Inferior parietal cortex (tissue), 1 donor: ENCODE data around the gene PRB4.
"Not testable (repeated sequence)": the region's sequence is repeated elsewhere in the genome, so short reads cannot be mapped to it uniquely, and the experiment has no call there.

Experiments
- DNase-seq: peaks from one replicate; pipeline ENCODE4 v3.0.0-alpha.2; 2016; ENCODE audit errors: extremely low spot score

The PRB4 gene

DNA sequence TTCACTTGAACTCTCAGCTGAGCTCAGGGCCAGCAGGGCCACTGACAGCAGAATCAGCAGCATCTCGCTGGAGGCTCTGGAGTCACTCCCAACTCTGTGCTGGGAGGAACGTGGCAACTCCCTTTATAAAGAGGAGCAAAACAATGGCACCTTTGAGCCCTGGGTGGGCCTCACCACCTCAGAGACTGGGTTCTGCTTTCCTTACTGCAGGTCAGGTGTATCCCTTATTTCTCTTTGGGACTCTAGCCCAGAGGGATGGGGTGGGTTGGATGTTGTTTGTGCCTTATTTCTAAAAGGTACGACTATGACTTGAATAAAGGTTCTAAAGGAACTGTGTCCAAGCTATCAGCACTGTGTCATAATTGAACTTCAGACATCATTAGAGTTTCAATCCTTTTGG lies at the start of gene PRB4:
Gene PRB4, minus strand, starts transcription at position 101 of the 400 bp plus-strand sequence. Its CDS starts 38 bp downstream, at position 63.
- no peak for DNase-seq

DNA sequence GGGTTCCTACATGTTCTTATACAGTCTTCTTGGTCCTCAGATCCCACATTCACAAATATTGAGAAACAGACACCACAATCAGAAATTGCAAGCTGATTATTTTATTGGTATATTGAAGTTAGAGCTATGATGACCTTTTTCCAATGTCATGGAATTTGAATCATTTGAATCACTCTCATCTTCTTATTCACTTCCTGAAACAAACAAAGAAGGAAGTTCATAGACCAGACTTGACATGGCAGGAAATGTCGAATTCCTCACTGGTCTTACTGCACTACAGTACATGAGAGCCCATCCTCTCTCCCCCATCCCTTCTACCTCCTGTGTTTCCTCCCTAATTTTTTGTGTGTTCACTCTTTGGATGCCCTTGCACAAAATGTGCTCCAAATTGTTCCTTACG lies 41.5 kb upstream of the PRB4 start:
- not testable (repeated sequence) for DNase-seq

DNA sequence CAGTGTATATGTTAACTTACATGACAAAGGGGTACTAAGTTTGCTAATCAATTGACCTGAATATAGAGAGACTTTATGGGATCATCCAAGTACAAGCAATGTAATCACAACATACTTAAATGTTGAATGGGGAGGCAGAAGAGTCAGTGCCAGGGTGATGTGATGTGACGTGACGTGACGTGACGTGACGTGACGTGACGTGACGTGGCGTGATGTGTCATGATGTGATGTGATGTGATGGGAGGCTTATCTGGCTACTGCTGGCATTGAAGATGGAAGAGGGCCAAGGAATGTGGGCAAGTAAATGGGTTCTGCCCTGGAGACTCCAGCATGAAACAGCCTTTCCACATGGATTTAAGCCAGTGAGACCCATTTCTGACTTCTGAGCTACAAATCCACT lies 38.2 kb upstream of the PRB4 start:
- no peak for DNase-seq

DNA sequence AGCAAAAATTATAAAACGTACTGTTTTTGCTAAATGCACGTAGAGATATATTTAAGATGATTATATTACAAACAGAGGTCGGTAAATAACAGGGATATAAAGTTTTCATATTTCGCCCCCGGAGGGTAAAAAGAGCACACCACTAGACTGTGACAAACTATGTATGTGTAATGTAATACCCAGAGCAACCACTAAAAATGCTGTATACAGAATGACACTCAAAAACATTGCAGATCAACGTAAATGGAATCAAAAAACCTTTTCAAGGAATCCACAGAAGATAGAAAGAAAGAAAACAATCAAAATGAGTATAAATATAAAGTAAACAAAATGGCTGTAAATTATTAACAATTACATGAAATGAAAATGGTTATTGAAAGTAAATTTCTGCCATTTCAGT lies 37.6 kb upstream of the PRB4 start:
- DNase-seq = no peak

DNA sequence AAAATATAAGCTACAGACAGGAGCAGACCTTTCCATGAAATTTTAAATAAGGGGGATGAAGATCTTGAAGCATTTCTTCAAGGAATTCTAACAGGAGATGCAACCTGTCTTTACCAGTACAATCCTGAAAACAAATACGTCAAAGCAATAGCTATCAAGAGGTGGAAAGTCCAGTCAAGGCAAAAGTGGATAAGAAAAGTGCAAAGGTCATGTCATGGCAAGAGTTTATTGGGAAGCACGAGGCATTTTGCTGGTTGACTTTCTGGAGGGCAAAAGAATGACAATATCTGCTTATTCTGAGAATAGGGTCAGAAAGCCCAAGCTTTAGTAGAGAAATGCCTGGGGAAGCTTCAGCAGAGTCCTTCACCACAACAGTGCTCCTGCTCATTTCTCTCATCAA lies 34.3 kb upstream of the PRB4 start:
- no peak for DNase-seq

DNA sequence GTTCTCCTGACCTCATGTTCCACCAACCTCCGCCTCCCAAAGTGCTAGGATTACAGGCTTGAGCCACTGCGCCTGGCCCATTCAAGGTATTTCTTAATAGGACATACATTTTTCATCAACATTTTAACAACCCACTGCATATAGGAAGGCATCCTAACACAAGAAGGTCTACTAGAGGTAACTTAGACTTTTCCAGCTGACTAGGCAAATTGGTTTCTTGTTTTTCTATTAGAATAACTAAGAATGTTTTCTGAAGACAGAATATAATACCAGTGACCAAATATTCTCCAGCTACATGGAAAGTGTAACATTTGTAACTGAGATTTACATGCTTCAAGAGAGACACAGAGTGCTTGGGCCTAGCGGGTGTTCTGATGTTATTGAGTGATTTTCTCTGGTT lies 14.2 kb upstream of the PRB4 start:
- no peak for DNase-seq

DNA sequence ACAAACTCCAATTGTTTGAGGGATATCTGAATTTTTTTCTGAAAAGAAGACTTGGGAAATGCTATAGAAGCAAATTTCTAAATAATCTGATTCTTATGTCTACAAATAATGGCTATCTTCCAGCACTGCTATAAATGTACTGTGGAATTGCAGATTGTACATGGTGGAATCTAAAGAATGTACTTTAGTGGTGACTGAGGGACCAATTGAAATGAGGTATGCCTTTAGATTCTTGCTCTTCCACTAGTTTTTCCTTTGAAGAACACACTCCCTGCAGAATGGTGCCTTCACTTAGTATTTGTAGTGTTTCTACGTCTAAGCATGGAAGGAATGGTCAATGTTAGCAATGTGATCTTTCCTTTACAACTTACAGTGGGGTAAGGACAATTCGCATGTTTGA lies 11.7 kb upstream of the PRB4 start:
- DNase-seq = no peak

DNA sequence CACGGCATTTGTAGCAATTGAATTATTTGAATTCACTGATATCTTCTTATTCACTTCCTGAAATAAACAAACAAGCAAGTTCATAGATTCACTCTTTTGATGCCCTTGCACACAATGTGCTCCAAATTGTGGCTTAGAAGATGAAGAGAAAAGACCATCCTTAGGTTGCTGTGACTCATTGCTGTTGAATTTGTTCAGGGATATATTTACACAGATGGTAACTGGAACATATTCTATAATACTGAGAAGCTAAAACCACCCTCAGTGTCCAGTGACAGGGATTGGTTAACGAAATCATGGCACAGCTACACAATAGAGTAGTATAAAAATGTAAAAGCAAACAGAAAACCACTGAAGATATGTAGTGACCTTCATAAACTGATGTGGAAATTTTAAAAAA lies 3.1 kb downstream of the PRB4 start:
- no peak for DNase-seq

DNA sequence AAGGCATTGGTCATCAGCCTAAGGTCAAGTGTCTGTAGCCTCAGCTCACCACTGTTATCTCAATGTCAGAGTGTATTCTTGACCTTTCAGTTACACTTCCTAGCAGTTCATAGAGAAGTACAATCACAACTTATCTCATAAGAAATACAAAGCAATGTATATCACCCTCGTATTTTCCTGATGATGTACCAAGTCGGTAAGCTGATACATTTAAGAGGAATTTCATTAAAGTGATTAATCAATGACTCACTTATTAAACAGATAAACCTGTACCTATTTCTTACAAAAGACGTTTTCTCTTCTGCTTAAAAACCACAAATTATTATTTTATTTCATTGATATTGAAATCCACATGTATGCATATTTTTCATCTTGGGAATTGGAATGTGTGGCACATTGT lies 36.8 kb downstream of the PRB4 start:
- no peak for DNase-seq

DNA sequence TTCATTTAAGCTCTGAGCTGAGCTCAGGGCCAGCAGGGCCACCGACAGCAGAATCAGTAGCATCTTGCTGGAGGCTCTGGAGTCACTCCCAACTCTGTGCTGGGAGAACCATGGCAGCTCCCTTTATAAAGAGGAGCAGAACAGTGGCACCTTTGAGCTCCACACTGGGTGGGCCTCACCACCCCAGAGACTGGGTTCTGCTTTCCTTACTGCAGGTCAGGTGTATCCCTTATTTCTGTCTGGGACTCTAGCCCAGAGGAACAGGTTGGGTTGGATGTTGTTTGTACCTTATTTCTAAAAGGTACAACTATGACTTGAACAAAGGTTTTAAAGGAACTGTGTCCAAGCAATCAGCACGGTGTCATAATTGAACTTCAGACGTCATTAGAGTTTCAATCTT lies 40.6 kb downstream of the PRB4 start, which contains the start of gene PRB3:
Gene PRB3, minus strand, starts transcription at position 101 of the 400 bp plus-strand sequence. Its CDS starts 38 bp downstream, at position 63.
- DNase-seq = no peak

DNA sequence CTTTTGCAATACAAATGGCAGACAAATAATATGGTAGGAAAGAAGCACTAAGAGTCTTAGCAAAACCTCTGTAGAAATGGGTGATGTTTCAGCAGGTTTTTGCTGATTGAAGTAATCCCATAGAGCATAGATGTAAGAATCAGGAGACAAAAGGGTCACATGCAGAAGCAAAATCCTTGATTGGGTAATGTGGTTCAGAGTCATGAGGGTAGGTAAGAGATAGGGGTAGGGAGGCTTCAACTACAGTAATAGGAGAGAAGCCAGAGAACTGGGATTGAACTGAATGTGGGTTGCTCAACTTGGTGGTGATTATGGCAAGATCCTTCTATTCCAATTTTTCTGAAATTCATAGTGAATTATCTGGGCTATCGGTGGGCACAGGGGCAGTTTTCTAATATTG lies 45.7 kb downstream of the PRB4 start:
- DNase-seq = no peak
